GM18517 (cell line): ENCODE data around the gene HOXA4.
A peak's percentile ranks its signal among the peaks of the same experiment; 100 is the strongest.

Experiments used
- ATAC-seq: cut with Tn5 transposase; IDR thresholded peaks from one replicate; pipeline ENCODE4 v1.9.1; 2021; ENCODE audit warnings: mild to moderate bottlenecking, moderate library complexity; ENCODE audit not compliant: unreplicated experiment

HOXA4 gene

GRCh38 chr7:27095050-27095896 lies 35.3 kb downstream of the HOXA4 start:
- ATAC-seq, result no peak

DNA sequence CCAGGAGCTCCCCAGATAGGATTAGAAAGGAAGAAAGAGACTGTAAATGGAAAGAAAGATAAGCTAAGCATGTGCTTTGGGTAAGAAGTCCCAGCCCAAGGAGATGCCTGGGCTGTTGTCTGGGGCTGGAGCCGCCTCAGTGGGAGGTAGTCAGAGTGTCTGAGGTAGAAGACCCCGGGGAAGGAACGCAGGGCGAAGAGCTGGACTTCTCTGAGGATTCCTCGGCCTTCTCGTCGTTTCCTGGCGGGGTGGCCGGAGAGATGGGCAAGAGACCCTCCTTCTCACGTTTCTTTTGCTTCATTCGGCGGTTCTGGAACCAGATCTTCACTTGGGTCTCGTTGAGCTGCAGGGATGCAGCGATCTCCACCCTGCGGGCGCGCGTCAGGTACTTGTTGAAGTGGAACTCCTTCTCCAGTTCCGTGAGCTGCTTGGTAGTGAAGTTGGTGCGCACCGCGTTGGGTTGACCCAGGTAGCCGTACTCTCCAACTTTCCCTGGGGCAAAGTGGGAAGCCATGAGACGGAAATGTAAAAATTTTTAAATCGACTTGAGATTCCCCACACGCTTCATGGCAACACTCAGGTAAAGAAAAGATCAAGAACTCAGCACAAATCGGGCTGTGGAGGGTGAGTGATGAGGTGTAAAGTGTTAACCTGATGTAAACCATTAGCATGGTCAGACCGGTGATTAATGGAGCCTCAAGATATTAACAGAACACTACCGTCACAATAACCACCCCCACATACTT lies 36.1 kb downstream of the HOXA4 start:
- no peak for ATAC-seq

- no peak for ATAC-seq
These were observed 37.2 kb downstream of the HOXA4 start for GRCh38 chr7:27093184-27093895.

- ATAC-seq, result no peak
These were observed 37.8 kb downstream of the HOXA4 start for GRCh38 chr7:27092819-27093110.

DNA sequence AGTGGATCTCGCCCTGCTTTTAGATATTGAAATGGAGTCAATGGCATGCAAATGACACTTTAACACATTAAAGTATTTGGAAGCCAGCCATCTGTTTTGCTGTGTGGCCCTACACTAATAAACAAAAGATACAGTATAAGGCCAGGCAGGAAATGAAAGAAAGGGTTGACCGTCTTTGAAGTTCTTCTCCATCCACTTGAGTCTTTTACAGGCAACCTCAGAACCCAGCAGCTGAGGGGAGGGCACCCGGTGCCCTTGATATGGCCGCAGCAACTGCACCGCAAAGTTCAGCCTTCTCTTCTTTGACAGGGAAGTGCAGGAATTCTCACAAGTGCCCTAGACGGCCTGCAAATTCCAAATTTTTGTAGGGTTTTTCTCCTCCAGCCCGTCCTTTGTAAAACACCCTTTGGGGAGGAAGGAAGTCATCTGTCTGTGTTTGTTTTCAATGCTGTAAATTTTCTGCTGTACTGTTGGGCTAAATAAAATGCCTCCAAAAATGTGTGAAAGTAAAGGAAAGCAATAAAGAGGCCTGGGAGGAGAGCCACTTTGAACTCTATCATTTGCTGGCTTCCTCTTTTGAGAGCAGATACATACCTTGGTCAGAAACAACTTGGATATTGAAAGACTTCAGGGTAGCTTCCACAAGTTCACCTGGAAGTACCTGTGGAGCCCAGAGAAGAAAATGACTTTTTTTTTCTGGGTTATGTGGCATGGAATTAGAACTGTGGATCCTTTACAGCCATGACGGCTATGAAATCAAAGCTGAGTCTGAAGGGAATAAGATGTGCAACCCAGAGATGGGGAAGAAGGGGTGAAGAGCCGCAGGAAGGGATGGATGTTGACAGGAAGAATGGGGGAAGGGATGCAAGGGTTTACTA lies 38.4 kb downstream of the HOXA4 start:
- ATAC-seq, result no peak

- ATAC-seq, result no peak
These were observed 39.5 kb downstream of the HOXA4 start for GRCh38 chr7:27091105-27091504.

- no peak for ATAC-seq
These were observed 42.3 kb downstream of the HOXA4 start for GRCh38 chr7:27088002-27088922.

- ATAC-seq, result no peak
These were observed 46.9 kb downstream of the HOXA4 start for GRCh38 chr7:27083646-27084045.

GRCh38 chr7:27082171-27082570 lies 48.4 kb downstream of the HOXA4 start:
- ATAC-seq, result no peak

GRCh38 chr7:27080844-27081436 lies 49.6 kb downstream of the HOXA4 start:
- ATAC-seq, result no peak

DNA sequence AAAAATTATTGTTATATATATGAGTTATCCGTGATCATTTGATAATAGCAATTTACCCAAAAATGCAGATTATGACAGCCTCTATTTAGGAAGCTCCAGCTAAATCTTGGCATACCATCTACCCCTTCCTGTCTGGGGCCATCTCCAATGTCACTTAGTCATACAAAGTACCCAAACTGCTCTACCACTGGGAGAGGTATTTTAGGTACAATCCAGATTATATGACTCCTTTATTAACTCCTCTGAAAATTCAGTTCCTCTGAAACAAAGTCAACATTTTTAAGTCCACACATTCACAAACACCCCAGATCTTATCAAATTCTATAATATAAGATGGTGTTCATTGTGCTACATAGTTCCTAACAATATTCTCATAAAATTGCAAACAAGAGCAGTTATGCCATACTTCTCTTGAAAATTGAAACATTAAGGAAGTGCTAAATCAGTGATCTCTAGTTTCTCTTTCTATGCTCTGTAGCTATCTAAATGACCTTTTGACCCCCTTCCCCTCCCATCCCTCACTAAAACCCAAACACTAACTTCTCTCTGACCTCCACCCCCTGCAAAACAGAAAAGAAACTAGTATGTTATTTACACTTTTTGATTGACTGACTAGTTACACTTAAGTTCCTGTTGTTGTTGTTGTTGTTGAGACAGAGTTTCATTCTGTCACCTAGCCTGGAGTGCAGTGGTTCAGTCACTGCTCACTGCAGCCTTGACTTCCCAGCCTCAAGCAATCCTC lies 51.2 kb downstream of the HOXA4 start:
- ATAC-seq, result peak; percentile 49

- ATAC-seq, result no peak
These were observed 51.8 kb downstream of the HOXA4 start for GRCh38 chr7:27078616-27079233.
